ENCODE data around the gene ALPI. TPM values are rescaled to one million over a fixed set of nuclear protein-coding genes. Genes with fewer than 3 reads are reported as not detected.

The ALPI gene
- total RNA-seq, 2 experiments from 2014 or later, result not detected

- no peak for DNase-seq
- Mint-ChIP-seq H3K36me3 (ENCODE audit: low read depth) (no peaks in the 10 kb centered on the region), H3K4me1 (ENCODE audit: low read depth) (no peaks in the 10 kb centered on the region), H3K4me3 (no peak overlapping the region), H3K27me3 (ENCODE audit: low read depth) (peaks cover 7% of the 10 kb centered on the region), H3K9me3 (no peaks in the 10 kb centered on the region), H3K27ac (no peak overlapping the region)
- CTCF ChIA-PET, result no interaction called here
- intact Hi-C loops (cut with micrococcal nuclease), result no loop called here
Observed at GRCh38 chr2:232495292-232495691, 39.3 kb downstream of the ALPI start.

DNA sequence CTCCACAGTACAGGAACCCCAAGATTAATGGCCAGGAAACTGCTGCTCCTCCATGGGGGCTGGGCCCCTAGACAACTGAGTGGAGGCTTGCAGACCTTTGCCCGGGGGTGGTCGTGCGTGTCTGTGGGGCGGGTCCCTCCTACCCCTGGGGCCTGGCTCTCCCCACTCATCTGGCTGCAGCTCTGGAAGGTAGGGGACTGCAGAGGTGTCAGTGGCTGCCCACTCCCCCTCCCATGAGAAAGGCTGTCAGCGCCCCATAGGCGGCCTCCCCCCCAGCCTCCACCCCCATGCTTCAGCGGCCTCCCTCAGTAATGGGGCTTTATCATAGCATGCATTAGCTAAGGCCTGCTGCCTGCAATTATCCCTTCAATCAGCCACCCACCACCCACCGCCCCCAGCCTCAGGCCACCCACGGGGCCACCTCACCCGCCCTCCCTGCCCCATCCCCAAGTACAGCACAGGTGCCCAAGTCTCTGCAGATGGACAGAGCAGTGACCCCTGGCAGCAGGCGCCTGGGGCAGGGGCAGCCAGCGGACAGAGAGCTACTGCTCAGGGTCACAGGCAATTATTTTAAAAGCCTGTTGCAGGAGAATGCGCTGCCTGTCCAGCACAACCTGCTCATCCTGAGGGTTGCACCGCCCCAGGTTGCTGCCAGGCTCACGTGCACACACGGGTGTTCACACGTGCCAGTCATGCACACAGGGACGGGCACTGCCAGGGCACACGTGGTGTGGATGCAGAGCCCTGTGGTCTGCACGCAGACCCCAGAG is 40.7 kb downstream of the ALPI start:
- Mint-ChIP-seq H3K4me3 (no peak overlapping the region), H3K27me3 (ENCODE audit: low read depth) (peaks cover 10% of the 10 kb centered on the region), H3K36me3 (ENCODE audit: low read depth) (no peaks in the 10 kb centered on the region), H3K4me1 (ENCODE audit: low read depth) (no peaks in the 10 kb centered on the region), H3K27ac (no peak overlapping the region), H3K9me3 (no peaks in the 10 kb centered on the region)
- no peak for DNase-seq
- intact Hi-C loops (cut with micrococcal nuclease), result no loop called here
- CTCF ChIA-PET, result interaction anchor here (0.6 kb wide), 1 partner anchor 596 kb away, joined by 4 read pairs; no protein-coding TSS in a partner anchor

GRCh38 chr2:232497348-232497747 is 41.4 kb downstream of the ALPI start:
- CTCF ChIA-PET, result no interaction called here
- H3K9me3 Mint-ChIP-seq, result no peaks in the 10 kb centered on the region
- peaks cover 12% of the 10 kb centered on the region for H3K27me3 Mint-ChIP-seq (ENCODE audit: low read depth)
- H3K36me3 Mint-ChIP-seq (ENCODE audit: low read depth), result no peaks in the 10 kb centered on the region
- no peak overlapping the region for H3K4me3 Mint-ChIP-seq
- DNase-seq, result no peak
- no peak overlapping the region for H3K27ac Mint-ChIP-seq
- peaks cover under 1% of the 10 kb centered on the region for H3K4me1 Mint-ChIP-seq (ENCODE audit: low read depth)
- intact Hi-C loops (cut with micrococcal nuclease), result no loop called here

DNA sequence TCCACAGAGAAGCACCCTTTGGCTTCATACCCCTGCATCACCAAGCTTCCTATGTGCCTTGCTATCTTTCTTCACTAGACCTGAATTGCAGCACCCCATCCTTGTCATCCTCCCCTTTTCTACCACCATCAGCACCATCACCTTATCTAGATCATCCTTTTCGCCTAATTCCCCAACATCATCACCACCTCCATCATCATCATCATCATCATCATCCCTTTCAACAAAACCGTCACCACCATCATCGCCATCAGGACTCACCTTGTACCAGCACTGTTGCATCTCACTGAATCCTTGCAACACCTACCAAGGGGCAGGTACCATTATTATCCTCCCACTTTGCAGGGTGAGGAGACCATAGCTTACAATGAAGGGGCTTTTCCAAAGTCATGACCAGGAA is 42.5 kb downstream of the ALPI start:
- intact Hi-C loops (cut with micrococcal nuclease), result no loop called here
- peaks cover 15% of the 10 kb centered on the region for H3K27me3 Mint-ChIP-seq (ENCODE audit: low read depth)
- no peaks in the 10 kb centered on the region for H3K36me3 Mint-ChIP-seq (ENCODE audit: low read depth)
- CTCF ChIA-PET, result no interaction called here
- no peaks in the 10 kb centered on the region for H3K9me3 Mint-ChIP-seq
- H3K4me1 Mint-ChIP-seq (ENCODE audit: low read depth), result peaks cover 3% of the 10 kb centered on the region
- no peak for DNase-seq
- no peak overlapping the region for H3K27ac Mint-ChIP-seq
- no peak overlapping the region for H3K4me3 Mint-ChIP-seq

- intact Hi-C loops (cut with micrococcal nuclease), result no loop called here
- peaks cover 30% of the 10 kb centered on the region for H3K27me3 Mint-ChIP-seq (ENCODE audit: low read depth)
- H3K4me1 Mint-ChIP-seq (ENCODE audit: low read depth), result peaks cover 11% of the 10 kb centered on the region
- CTCF ChIA-PET, result no interaction called here
- no peaks in the 10 kb centered on the region for H3K9me3 Mint-ChIP-seq
- H3K27ac Mint-ChIP-seq, result no peak overlapping the region
- no peaks in the 10 kb centered on the region for H3K36me3 Mint-ChIP-seq (ENCODE audit: low read depth)
- H3K4me3 Mint-ChIP-seq, result no peak overlapping the region
- DNase-seq, result no peak
Observed at GRCh38 chr2:232501331-232501771, 45.4 kb downstream of the ALPI start.

DNA sequence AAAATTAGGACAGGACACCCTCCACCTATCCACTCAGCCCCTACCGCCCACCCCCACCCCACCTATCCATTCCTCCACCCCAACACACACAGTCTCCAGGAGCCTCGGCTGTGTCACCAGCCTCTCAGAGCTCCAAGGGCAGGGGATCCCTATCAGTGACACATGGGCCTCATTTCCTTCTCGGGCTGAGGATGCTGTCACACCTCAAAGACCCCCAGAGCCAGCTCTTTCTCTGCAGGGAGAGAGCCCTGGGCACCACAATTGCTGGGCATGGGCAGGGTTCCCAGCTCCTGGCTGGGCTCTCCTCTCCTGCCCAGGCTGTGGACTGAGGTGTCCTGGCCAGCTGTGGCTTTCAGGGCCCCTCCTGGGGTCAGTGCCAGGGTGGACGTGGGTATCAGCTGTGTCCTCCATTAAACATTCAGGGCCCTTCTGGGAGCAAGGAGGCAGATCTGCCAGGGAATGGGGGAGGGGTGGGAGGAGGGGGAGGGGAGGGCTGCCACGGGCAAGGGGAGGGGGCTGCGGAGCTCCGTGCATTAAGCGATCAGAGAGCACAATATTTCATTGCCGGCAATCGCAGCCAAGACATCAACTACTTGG is 45.9 kb downstream of the ALPI start:
- no peak for DNase-seq
- Mint-ChIP-seq H3K27ac (no peak overlapping the region), H3K4me1 (ENCODE audit: low read depth) (peaks cover 11% of the 10 kb centered on the region), H3K27me3 (ENCODE audit: low read depth) (peaks cover 30% of the 10 kb centered on the region), H3K4me3 (no peak overlapping the region), H3K36me3 (ENCODE audit: low read depth) (no peaks in the 10 kb centered on the region), H3K9me3 (no peaks in the 10 kb centered on the region)
- CTCF ChIA-PET, result no interaction called here
- intact Hi-C loops (cut with micrococcal nuclease), result no loop called here

GRCh38 chr2:232502511-232502910 is 46.6 kb downstream of the ALPI start:
- peak; percentile 29 for DNase-seq

DNA sequence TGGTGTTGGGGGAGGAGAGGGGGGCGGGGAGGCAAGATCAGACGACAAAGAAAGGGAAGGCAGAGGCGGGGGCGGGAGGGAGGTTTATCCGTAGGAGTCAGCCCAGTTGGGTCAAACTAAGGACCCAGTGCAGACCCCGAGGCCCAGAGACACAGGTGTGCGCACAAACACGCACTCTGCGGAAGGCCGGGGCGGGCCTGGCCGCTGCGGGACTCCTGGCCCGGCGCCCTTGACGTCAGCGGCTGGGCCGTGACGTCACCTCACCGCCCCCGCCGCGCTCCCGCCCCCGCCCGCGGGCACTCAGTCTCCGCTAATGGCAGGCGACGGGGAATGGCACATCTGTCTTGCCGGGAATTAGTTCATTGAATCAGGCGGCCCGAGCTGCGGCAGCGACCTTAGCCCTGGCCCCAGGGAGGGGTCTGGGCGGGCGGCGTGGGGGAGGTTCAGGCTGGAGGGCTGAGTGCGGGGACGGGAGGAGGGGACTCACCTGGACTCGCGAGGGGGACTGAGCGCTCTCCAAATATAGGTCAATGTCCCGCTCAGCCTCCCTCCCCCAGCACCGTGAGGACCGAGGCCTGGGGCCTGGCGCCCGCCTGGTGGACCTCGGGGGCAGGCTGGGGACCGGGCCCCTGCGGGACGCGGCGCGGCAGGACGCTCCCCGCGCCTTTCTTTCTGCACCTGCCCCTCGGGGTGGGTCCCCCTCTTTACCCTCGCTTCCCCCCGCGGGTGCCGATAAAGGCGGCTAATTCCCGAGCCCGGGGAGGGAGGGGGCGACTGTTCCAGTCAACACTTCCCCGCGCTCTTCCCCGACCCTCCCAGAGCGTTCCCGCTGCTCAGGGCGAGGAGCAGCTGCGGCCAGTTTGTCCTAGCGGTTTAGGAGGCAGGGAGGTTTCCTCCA is 47.2 kb downstream of the ALPI start:
- Mint-ChIP-seq H3K36me3 (ENCODE audit: low read depth) (no peaks in the 10 kb centered on the region), H3K4me1 (ENCODE audit: low read depth) (peaks cover 11% of the 10 kb centered on the region), H3K9me3 (no peaks in the 10 kb centered on the region), H3K27ac (no peak overlapping the region), H3K27me3 (ENCODE audit: low read depth) (peaks cover 30% of the 10 kb centered on the region), H3K4me3 (peak overlapping the region; percentile 45)
- intact Hi-C loops (cut with micrococcal nuclease), result no loop called here
- peak; percentile 52 for DNase-seq
- CTCF ChIA-PET, result no interaction called here

More at GRCh38 chr2:232502511-232502910, 46.6 kb downstream of the ALPI start:
- intact Hi-C loops (cut with micrococcal nuclease), result no loop called here
- Mint-ChIP-seq H3K27ac (no peak overlapping the region), H3K9me3 (no peaks in the 10 kb centered on the region), H3K27me3 (ENCODE audit: low read depth) (peaks cover 30% of the 10 kb centered on the region), H3K4me3 (peak overlapping the region; percentile 72), H3K4me1 (ENCODE audit: low read depth) (peaks cover 11% of the 10 kb centered on the region), H3K36me3 (ENCODE audit: low read depth) (no peaks in the 10 kb centered on the region)
- CTCF ChIA-PET, result no interaction called here

DNA sequence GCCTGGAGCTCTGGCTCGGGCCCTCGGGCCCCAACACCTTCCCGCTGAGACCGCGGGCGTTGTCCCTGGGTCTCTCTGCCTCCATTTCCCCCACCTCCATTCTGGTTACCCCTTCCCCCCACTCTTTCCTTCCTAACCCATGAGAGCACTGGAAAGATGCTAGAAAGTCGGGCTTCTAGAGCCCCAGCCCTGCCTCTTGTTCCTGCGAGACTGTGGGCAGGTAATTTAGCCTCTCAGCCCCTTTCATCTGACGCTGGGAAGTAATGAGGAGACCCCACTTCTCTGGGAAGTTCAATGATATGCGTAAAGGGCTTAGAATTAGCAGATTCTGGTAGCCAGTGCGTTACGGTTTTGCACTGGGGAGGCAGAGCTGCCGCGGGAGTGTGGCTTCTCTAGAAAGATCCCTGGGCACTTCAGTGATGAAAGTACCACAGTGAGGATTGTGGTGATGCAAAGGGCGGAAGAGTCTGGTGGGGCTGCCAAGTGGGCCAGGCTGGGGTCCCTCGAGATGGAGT is 47.9 kb downstream of the ALPI start:
- CTCF ChIA-PET, result no interaction called here
- Mint-ChIP-seq H3K27ac (no peak overlapping the region), H3K4me3 (peak overlapping the region; percentile 29), H3K4me1 (ENCODE audit: low read depth) (peaks cover 11% of the 10 kb centered on the region), H3K27me3 (ENCODE audit: low read depth) (peaks cover 27% of the 10 kb centered on the region), H3K9me3 (no peaks in the 10 kb centered on the region), H3K36me3 (ENCODE audit: low read depth) (no peaks in the 10 kb centered on the region)
- no peak for DNase-seq
- intact Hi-C loops (cut with micrococcal nuclease), result no loop called here

DNA sequence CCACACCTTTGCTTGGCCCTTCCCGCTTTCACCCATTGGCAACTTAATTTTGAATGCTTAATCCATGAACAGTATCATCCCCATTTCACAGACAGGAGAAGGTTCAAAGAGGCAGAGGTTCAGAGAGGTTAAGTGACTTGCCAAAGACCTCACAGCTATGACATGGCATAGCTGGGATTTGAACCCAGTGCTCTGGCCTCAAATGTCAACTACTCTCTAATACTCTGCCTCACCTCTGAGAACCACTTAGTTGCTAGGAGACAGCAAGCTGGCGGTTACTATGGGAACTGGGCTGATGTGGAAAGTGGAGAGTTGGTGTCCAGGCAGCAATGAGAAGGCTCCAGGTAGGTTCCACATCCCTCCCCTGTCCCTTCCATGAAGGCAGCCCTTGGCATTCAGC is 48.5 kb downstream of the ALPI start:
- Mint-ChIP-seq H3K27me3 (ENCODE audit: low read depth) (peaks cover 24% of the 10 kb centered on the region), H3K36me3 (ENCODE audit: low read depth) (no peaks in the 10 kb centered on the region), H3K4me3 (no peak overlapping the region), H3K4me1 (ENCODE audit: low read depth) (peaks cover 11% of the 10 kb centered on the region), H3K27ac (no peak overlapping the region), H3K9me3 (no peaks in the 10 kb centered on the region)
- peak; percentile 20 for DNase-seq
- intact Hi-C loops (cut with micrococcal nuclease), result no loop called here
- CTCF ChIA-PET, result no interaction called here

DNA sequence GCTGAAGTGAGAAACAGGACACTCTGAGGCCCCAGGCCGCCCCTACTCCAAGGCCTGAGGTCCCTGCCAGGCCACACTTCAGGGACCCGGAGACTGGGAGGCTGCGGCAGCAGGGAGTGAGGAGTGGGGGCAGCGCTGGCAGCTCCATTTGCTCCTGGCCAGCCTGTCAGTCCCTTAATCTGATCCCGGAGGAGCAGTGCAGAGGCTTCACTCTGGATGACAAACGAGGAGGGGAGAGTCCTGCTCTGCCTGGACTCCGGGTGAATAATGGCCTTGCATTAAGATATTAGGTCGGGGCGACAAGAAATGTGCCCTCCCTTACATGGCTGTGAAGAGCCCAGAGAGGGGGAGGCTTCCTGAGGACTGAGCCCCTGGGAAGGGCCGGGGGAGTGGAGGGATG is 49.9 kb downstream of the ALPI start:
- peaks cover 11% of the 10 kb centered on the region for H3K4me1 Mint-ChIP-seq (ENCODE audit: low read depth)

GRCh38 chr2:232506709-232507108 is 50.8 kb downstream of the ALPI start:
- H3K36me3 Mint-ChIP-seq (ENCODE audit: low read depth), result no peaks in the 10 kb centered on the region
- no peaks in the 10 kb centered on the region for H3K9me3 Mint-ChIP-seq
- no peak overlapping the region for H3K27ac Mint-ChIP-seq
- DNase-seq, result no peak
- peaks cover 22% of the 10 kb centered on the region for H3K27me3 Mint-ChIP-seq (ENCODE audit: low read depth)
- H3K4me1 Mint-ChIP-seq (ENCODE audit: low read depth), result peaks cover 11% of the 10 kb centered on the region
- CTCF ChIA-PET, result no interaction called here
- H3K4me3 Mint-ChIP-seq, result no peak overlapping the region
- intact Hi-C loops (cut with micrococcal nuclease), result no loop called here

More for the DNA sequence above, 49.9 kb downstream of the ALPI start:
- intact Hi-C loops (cut with micrococcal nuclease), result no loop called here
- CTCF ChIA-PET, result no interaction called here
- DNase-seq, result no peak
- Mint-ChIP-seq H3K4me3 (no peak overlapping the region), H3K9me3 (no peaks in the 10 kb centered on the region), H3K27me3 (ENCODE audit: low read depth) (peaks cover 22% of the 10 kb centered on the region), H3K27ac (no peak overlapping the region), H3K36me3 (ENCODE audit: low read depth) (no peaks in the 10 kb centered on the region)
